Transverse colon (tissue), 3 donors: ENCODE measurements around the gene ERH.

Experiments used
- POLR2A ChIP-seq: fragments of 450-650 bp; IDR thresholded peaks from one replicate; pipeline ENCODE4 v1.6.1; 2016; ENCODE audit warnings: antibody characterized with exemption, mild to moderate bottlenecking, moderate library complexity
- POLR2AphosphoS5 ChIP-seq, 3 donors: sonication (generic); formaldehyde crosslinking; IDR thresholded peaks; one replicate each; pipeline ENCODE4 v1.6.1; 2016; ENCODE audit warnings: antibody characterized with exemption in 3 of 3

DNA sequence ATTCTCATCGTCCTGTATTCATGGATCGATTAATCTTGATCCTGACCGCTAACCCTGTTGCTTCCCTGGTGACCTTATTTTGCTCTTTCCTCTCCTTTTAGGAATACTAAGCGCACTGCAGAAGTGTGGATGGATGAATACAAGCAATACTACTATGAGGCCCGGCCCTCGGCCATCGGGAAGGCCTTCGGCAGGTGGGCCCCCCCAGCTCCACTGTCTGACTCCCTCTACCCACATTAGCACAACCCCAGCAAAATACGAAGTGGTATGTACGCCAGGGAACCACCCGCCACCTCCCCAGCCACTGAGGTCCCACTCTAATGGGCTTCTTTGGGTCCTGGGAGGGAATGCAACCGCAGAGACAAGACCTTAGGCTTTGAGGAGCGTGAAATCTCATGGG, 58.7 kb downstream of the ERH start:
- no peak for TF ChIP-seq POLR2A
- TF ChIP-seq POLR2AphosphoS5 (IDR thresholded peaks at IDR 0.05) = no peak
